Mesenteric fat pad (tissue), 1 donor: ENCODE results near the gene ZNF200. TPM values are rescaled to one million over a fixed set of nuclear protein-coding genes. Genes with fewer than 3 reads are reported as not detected.
"Not testable (repeated sequence)": the region's sequence is repeated elsewhere in the genome, so short reads cannot be mapped to it uniquely, and the experiment has no call there.

Source experiments
- DNase-seq: peaks from one replicate; pipeline ENCODE4 v3.0.0-alpha.2; 2020; ENCODE audit warnings: low spot score
- total RNA-seq: library from RNA; stranded (reverse); fragmentation: NEBNext Ultra II Directional; extraction: Animal tissue kit (Norgen Biotek cat#: 25700); gene quantifications from one replicate; pipeline ENCODE4 v1.2.1, GENCODE V29; 2021
- donor health status: DM: yes; HTN: yes; CAD: no.

Gene ZNF200
- total RNA-seq, 1 donor from 2014 or later: 8.4 TPM

- DNase-seq: no peak
These were observed 31.9 kb downstream of the ZNF200 start for GRCh38 chr16:3202903-3203539.

GRCh38 chr16:3198334-3199072 lies 36.5 kb downstream of the ZNF200 start:
- no peak for DNase-seq

GRCh38 chr16:3197694-3198333 lies 37.1 kb downstream of the ZNF200 start:
- not testable (repeated sequence) for DNase-seq

GRCh38 chr16:3195975-3196374 lies 39.0 kb downstream of the ZNF200 start:
- no peak for DNase-seq

GRCh38 chr16:3194792-3195191 lies 40.2 kb downstream of the ZNF200 start:
- DNase-seq: no peak

- no peak for DNase-seq
These were observed 41.4 kb downstream of the ZNF200 start for GRCh38 chr16:3193221-3194212.

- DNase-seq: no peak
These were observed 42.4 kb downstream of the ZNF200 start for GRCh38 chr16:3192476-3193019.

- no peak for DNase-seq
These were observed 44.0 kb downstream of the ZNF200 start for GRCh38 chr16:3190949-3191353.

- DNase-seq: no peak
These were observed 45.1 kb downstream of the ZNF200 start for GRCh38 chr16:3189869-3190268.

GRCh38 chr16:3188925-3189825 lies 45.8 kb downstream of the ZNF200 start:
- DNase-seq: no peak

- DNase-seq: no peak
These were observed 46.4 kb downstream of the ZNF200 start for GRCh38 chr16:3188675-3188924.

- no peak for DNase-seq
These were observed 46.9 kb downstream of the ZNF200 start, which contains the start of gene OR1F1 for GRCh38 chr16:3187798-3188674. TSS of gene OR1F1 (plus strand) at chr16:3188204.

- DNase-seq: no peak
These were observed 47.8 kb downstream of the ZNF200 start for GRCh38 chr16:3186946-3187690.

GRCh38 chr16:3183445-3184139 lies 51.4 kb downstream of the ZNF200 start:
- DNase-seq: no peak

GRCh38 chr16:3182608-3183444 lies 52.1 kb downstream of the ZNF200 start:
- no peak for DNase-seq

GRCh38 chr16:3182293-3182607 lies 52.7 kb downstream of the ZNF200 start:
- DNase-seq: not testable (repeated sequence)

GRCh38 chr16:3180445-3180878 lies 54.5 kb downstream of the ZNF200 start:
- no peak for DNase-seq
